ENCODE results near the gene SMCO2. TPM values are rescaled to one million over a fixed set of nuclear protein-coding genes. Genes with fewer than 3 reads are reported as not detected.

The SMCO2 gene
- total and polyA plus RNA-seq, 2 of the 8 experiments (the other 6 are each of a cell fraction or from before 2014, with no cell fraction given) = 0.24 to 0.80 TPM

DNA sequence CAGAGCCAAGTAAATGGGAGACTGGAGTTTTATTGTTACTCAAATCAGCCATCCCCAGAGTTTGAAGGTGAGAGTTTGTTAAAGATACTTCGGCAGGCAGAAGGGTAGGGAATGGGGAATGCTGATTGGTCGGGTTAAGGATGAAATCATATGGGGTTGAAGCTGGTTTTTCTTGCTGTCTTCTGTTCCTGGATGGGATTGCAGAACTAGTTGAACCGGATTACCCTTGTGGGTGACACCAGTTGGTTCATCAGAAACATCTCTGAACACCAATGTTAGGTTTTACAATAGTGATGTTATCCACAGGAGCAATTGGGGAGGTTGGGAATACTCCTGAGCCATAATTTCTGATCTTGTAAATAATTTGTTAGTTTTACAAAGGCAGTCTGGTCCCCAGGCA is 18.7 kb upstream of the SMCO2 start:
- TF ChIP-seq RBBP5 (IDR thresholded peaks at IDR 0.05; ENCODE audit: borderline replicate concordance, low read depth, low read length) = no peak
- no peak for TF ChIP-seq KDM5A (IDR thresholded peaks at IDR 0.05; ENCODE audit: low read length)
- TF ChIP-seq PHF8 (conservative IDR thresholded peaks at IDR 0.05; ENCODE audit: low read depth, low read length) = no peak
- TF ChIP-seq POU5F1 (IDR thresholded peaks at IDR 0.05; ENCODE audit: low read depth, low read length) = no peak
- CTCF ChIA-PET (ENCODE audit: partially characterized antibody) = interaction anchor here (0.7 to 4.6 kb wide), 3 partner anchors 8 to 224 kb away, joined by 3 to 47 read pairs (median 3); no protein-coding TSS in a partner anchor
- Histone ChIP-seq H2BK120ac (replicated peaks; ENCODE audit: low read depth, low read length) (no peak overlapping the region), H3K9me3 (ENCODE audit: insufficient read depth in 2 of 2, low read depth in 1 of 2, low read length in 1 of 2) (no peaks in the 10 kb centered on the region), H3K9ac (replicated peaks in 1 of 4; ENCODE audit: extremely low read depth in 1 of 4, low read depth in 3 of 4, low read length in 3 of 4) (no peak overlapping the region), H3K4me2 (ENCODE audit: insufficient read depth in 1 of 2, low read depth in 2 of 2, low read length in 2 of 2) (no peak overlapping the region), H2AFZ (ENCODE audit: low read length) (no peak overlapping the region), H3K27me3 (replicated peaks in 1 of 4; ENCODE audit: control insufficient read depth in 3 of 4, extremely low read depth in 1 of 4, insufficient read depth in 3 of 4, low read length in 3 of 4) (no peaks in the 10 kb centered on the region), H4K5ac (ENCODE audit: insufficient read length, low read depth, low read length) (no peak overlapping the region), H2BK12ac (ENCODE audit: low read depth, low read length) (no peak overlapping the region), H4K91ac (replicated peaks; ENCODE audit: insufficient read length, low read length) (no peak overlapping the region), H2BK5ac (ENCODE audit: low read depth, low read length) (no peak overlapping the region), H3K4me1 (replicated peaks in 1 of 4; ENCODE audit: control insufficient read depth in 3 of 4, insufficient read depth in 4 of 4, low read length in 3 of 4) (no peaks in the 10 kb centered on the region), H3K79me1 (ENCODE audit: low read depth, low read length) (no peaks in the 10 kb centered on the region), H3K18ac (ENCODE audit: extremely low read depth, low read length) (no peak overlapping the region), H3K56ac (replicated peaks; ENCODE audit: insufficient read length, low read depth, low read length) (no peak overlapping the region), H3K23me2 (ENCODE audit: low read depth, low read length) (no peaks in the 10 kb centered on the region), H3K14ac (ENCODE audit: insufficient read length) (no peak overlapping the region), H3K36me3 (ENCODE audit: control insufficient read depth in 2 of 4, insufficient read depth in 4 of 4, low read length in 3 of 4) (no peaks in the 10 kb centered on the region), H2BK20ac (ENCODE audit: low read length) (no peak overlapping the region), H3K4me3 (ENCODE audit: extremely low read depth in 1 of 4, insufficient read depth in 2 of 4, low read depth in 3 of 4, low read length in 4 of 4) (no peak overlapping the region), H3K4ac (replicated peaks; ENCODE audit: insufficient read length, low read depth, low read length) (no peak overlapping the region), H2BK15ac (ENCODE audit: low read length) (no peak overlapping the region), H4K20me1 (replicated peaks in 1 of 2; ENCODE audit: control insufficient read depth in 1 of 2, insufficient read depth in 2 of 2, low read length in 2 of 2) (no peaks in the 10 kb centered on the region), H3K23ac (ENCODE audit: insufficient read length) (no peak overlapping the region), H3K27ac (ENCODE audit: low read depth, low read length) (no peak overlapping the region), H2AK5ac (ENCODE audit: low read depth, low read length) (no peak overlapping the region), H4K8ac (ENCODE audit: extremely low read depth, insufficient read depth, low read length) (no peak overlapping the region), H3K79me2 (ENCODE audit: control insufficient read depth in 1 of 2, insufficient read depth in 2 of 2, low read length in 2 of 2) (no peaks in the 10 kb centered on the region)
- POLR2A ChIA-PET (ENCODE audit: partially characterized antibody) = no interaction called here
- DNase-seq (ENCODE audit: low read depth in 1 of 2, low spot score in 2 of 2) = no peak
- FAIRE-seq = no peak
- 84% methylated on average over 3 of the region's 3 CpGs; no CpG with 5 or more reads in 1 of the 2 experiments for WGBS, 2 experiments (ENCODE audit: extremely low coverage in 1 of 2, insufficient coverage in 1 of 2, insufficient read length in 1 of 2, insufficient replicate concordance in 2 of 2, low coverage in 1 of 2, low lambda C conversion rate in 2 of 2, missing lambda C conversion rate in 1 of 2)

Measured in H1 (cell line).